Sigmoid colon (tissue), 4 donors: ENCODE results near the gene FADD.

Experiments used
- CTCF ChIP-seq, 4 experiments: fragments of 450-650 bp in 3 of 4; fragments of 200-600 bp in 1 of 4; IDR thresholded peaks; one replicate each; pipeline ENCODE4 v1.5.1; 2016 to 2019; ENCODE audit warnings: antibody characterized with exemption in 4 of 4, mild to moderate bottlenecking in 3 of 4, moderate library complexity in 2 of 4
- EP300 ChIP-seq, 4 donors: sonication (generic); formaldehyde crosslinking; IDR thresholded peaks; one replicate each; pipeline ENCODE4 v1.6.1; 2017; ENCODE audit warnings: antibody characterized with exemption in 4 of 4
- POLR2A ChIP-seq, 2 donors: fragments of 450-650 bp; IDR thresholded peaks; one replicate each; pipeline ENCODE4 v1.6.1; 2016; ENCODE audit warnings: antibody characterized with exemption in 2 of 2, mild to moderate bottlenecking in 2 of 2, moderate library complexity in 2 of 2
- POLR2AphosphoS5 ChIP-seq, 4 donors: sonication (generic); formaldehyde crosslinking; IDR thresholded peaks; one replicate each; pipeline ENCODE4 v1.6.1; 2017; ENCODE audit warnings: antibody characterized with exemption in 4 of 4

GRCh38 chr11:70230840-70231710, 28.0 kb downstream of the FADD start:
- TF ChIP-seq CTCF (IDR thresholded peaks at IDR 0.05) (no peak), POLR2A (IDR thresholded peaks at IDR 0.05) (no peak), POLR2AphosphoS5 (IDR thresholded peaks at IDR 0.05) (no peak), EP300 (IDR thresholded peaks at IDR 0.05) (no peak)
